HepG2 (cell line): ENCODE results near the gene ACSBG1. TPM values are rescaled to one million over a fixed set of nuclear protein-coding genes. Genes with fewer than 3 reads are reported as not detected.

ENCODE experiments used
- ATAC-seq: fragments of 200-7000 bp; cut with Tn5 transposase; 3 replicates; pipeline ENCODE4 v1.9.1; 2020; ENCODE audit warnings: mild to moderate bottlenecking, moderate library complexity
- BruUV-seq: library from RNA; stranded (reverse); fragments of 400-500 nt; replicated peaks from 2 replicates; lab custom pipeline; 2021; lab: Mats Ljungman, UMichigan
- CTCF ChIA-PET: fragments of 300-600 bp; formaldehyde crosslinking; extraction: SDS; loops from one replicate; lab custom pipeline; 2021; ENCODE audit warnings: low total read pairs, inconsistent platforms, low intra/inter-chr PET ratio; lab: Yijun Ruan, JAX
- POLR2A ChIA-PET: fragments of 350-600 bp; sonication (Branson Sonifier 250); formaldehyde crosslinking; loops from one replicate; lab custom pipeline; 2020; ENCODE audit warnings: antibody characterized with exemption, inconsistent platforms; lab: Yijun Ruan, JAX
- DNase-seq: peaks from one replicate; pipeline ENCODE4 v3.0.0-alpha.2; 2015; ENCODE audit warnings: low spot score
- FAIRE-seq: peaks from 3 replicates; lab custom pipeline; 2011; peaks lifted over from hg19 to GRCh38; lab: Jason Lieb, UNC
- H2AFZ ChIP-seq: one replicate; pipeline ENCODE4 v1.6.1; 2011; ENCODE audit warnings: low read length, inconsistent platforms
- H3K27ac ChIP-seq: fragments of 300-600 bp; 3 replicates; pipeline ENCODE4 v1.8.0; 2011; ENCODE audit warnings: mixed run types, mild to moderate bottlenecking, mixed read lengths, low read length, inconsistent platforms; ENCODE audit not compliant: insufficient read depth; ENCODE audit errors: extremely low read length
- H3K27me3 ChIP-seq, 2 experiments: fragments of 200-600 bp in 1 of 2; 2 replicates in 1 of 2; 3 replicates in 1 of 2; pipeline versions ENCODE4 v1.6.0 to v1.8.0; 2011; ENCODE audit warnings: low read length in 2 of 2, mild to moderate bottlenecking in 2 of 2, moderate library complexity in 2 of 2, inconsistent platforms in 1 of 2; ENCODE audit not compliant: insufficient read depth in 2 of 2, control insufficient read depth in 1 of 2
- H3K36me3 ChIP-seq, 2 experiments: fragments of 200-600 bp in 1 of 2; replicated peaks in 1 of 2; 2 replicates in 1 of 2; 3 replicates in 1 of 2; pipeline versions ENCODE4 v1.5.1 to v1.8.0; 2011; ENCODE audit warnings: low read length in 2 of 2, inconsistent platforms in 1 of 2; ENCODE audit not compliant: insufficient read depth in 2 of 2, control insufficient read depth in 1 of 2
- H3K4me1 ChIP-seq: 2 replicates; pipeline ENCODE4 v1.5.1; 2012; ENCODE audit warnings: low read length, inconsistent platforms; ENCODE audit not compliant: insufficient read depth
- H3K4me2 ChIP-seq: 2 replicates; pipeline ENCODE4 v1.6.0; 2011; ENCODE audit warnings: low read depth, low read length, inconsistent platforms
- H3K4me3 ChIP-seq, 3 experiments: fragments of 200-600 bp in 1 of 3; sonication (generic), shearing (Covaris generic) in 1 of 3; replicated peaks in 1 of 3; 2 replicates each; pipeline ENCODE4 v1.5.1; 2011 to 2016; ENCODE audit warnings: low read length in 3 of 3, inconsistent platforms in 2 of 3, low read depth in 2 of 3, mild to moderate bottlenecking in 2 of 3, control low read depth in 1 of 3, mixed read lengths in 1 of 3; ENCODE audit not compliant: insufficient read depth in 1 of 3
- H3K79me2 ChIP-seq: one replicate; pipeline ENCODE4 v1.6.1; 2011; ENCODE audit warnings: low read length, inconsistent platforms; ENCODE audit not compliant: insufficient read depth
- H3K9ac ChIP-seq: 2 replicates; pipeline ENCODE4 v1.6.0; 2011; ENCODE audit warnings: mild to moderate bottlenecking, low read depth, low read length, inconsistent platforms; ENCODE audit not compliant: insufficient read depth
- H3K9me3 ChIP-seq: 2 replicates; pipeline ENCODE4 v1.5.1; 2012; ENCODE audit warnings: mild to moderate bottlenecking, low read length
- H4K20me1 ChIP-seq: 2 replicates; pipeline ENCODE4 v1.6.0; 2011; ENCODE audit warnings: inconsistent platforms, mild to moderate bottlenecking, low read length, moderate library complexity; ENCODE audit not compliant: insufficient read depth
- BRD4 ChIP-seq: sonication (generic); formaldehyde crosslinking; IDR thresholded peaks from 2 replicates; pipeline ENCODE4 v1.4.0; 2020; ENCODE audit warnings: missing genetic modification reagents
- ELF1 ChIP-seq: sonication (generic); formaldehyde crosslinking; IDR thresholded peaks from 2 replicates; pipeline ENCODE4 v1.4.0; 2020; ENCODE audit warnings: missing genetic modification reagents
- ERF ChIP-seq: IDR thresholded peaks from 2 replicates; pipeline ENCODE4 v1.6.1; 2018; ENCODE audit warnings: missing biosample characterization, missing genetic modification reagents
- HNRNPLL ChIP-seq: fragments of 200-400 bp; formaldehyde crosslinking; IDR thresholded peaks from 2 replicates; pipeline ENCODE4 v1.6.1; 2017; ENCODE audit warnings: mild to moderate bottlenecking, low read depth, low read length; ENCODE audit not compliant: poor library complexity, severe bottlenecking
- HOXA9 ChIP-seq: sonication (generic); formaldehyde crosslinking; IDR thresholded peaks from 2 replicates; pipeline ENCODE4 v1.8.1; 2022; ENCODE audit warnings: missing genetic modification reagents, mild to moderate bottlenecking, moderate library complexity, borderline replicate concordance
- IRX3 ChIP-seq: sonication (generic); formaldehyde crosslinking; IDR thresholded peaks from 2 replicates; pipeline ENCODE4 v1.8.1; 2023; ENCODE audit warnings: mild to moderate bottlenecking, low read depth, missing genetic modification reagents, borderline replicate concordance
- PTBP1 ChIP-seq: fragments of 200-400 bp; formaldehyde crosslinking; IDR thresholded peaks from 2 replicates; pipeline ENCODE4 v1.6.1; 2018; ENCODE audit warnings: low read length, low read depth; ENCODE audit not compliant: poor library complexity, severe bottlenecking
- RERE ChIP-seq: IDR thresholded peaks from 2 replicates; pipeline ENCODE4 v1.6.1; 2016; ENCODE audit warnings: low read depth, missing genetic modification reagents, missing compliant biosample characterization
- SAP130 ChIP-seq: IDR thresholded peaks from 2 replicates; pipeline ENCODE4 v1.6.1; 2016; ENCODE audit warnings: low read depth
- ZBTB4 ChIP-seq: sonication (generic); formaldehyde crosslinking; IDR thresholded peaks from 2 replicates; pipeline ENCODE4 v1.4.0; 2020; ENCODE audit warnings: missing genetic modification reagents, mild to moderate bottlenecking, borderline replicate concordance
- ZMYM3 ChIP-seq: sonication (generic); formaldehyde crosslinking; IDR thresholded peaks from 2 replicates; pipeline ENCODE4 v1.5.1; 2020; ENCODE audit warnings: mild to moderate bottlenecking, missing genetic modification reagents
- ZNF740 ChIP-seq: sonication (generic); formaldehyde crosslinking; IDR thresholded peaks from 2 replicates; pipeline ENCODE4 v1.4.0; 2020; ENCODE audit warnings: missing genetic modification reagents
- ZNF891 ChIP-seq: sonication (generic); formaldehyde crosslinking; IDR thresholded peaks from 2 replicates; pipeline ENCODE4 v1.5.0; 2020; ENCODE audit warnings: mild to moderate bottlenecking, missing genetic modification reagents
- WGBS: methylation state at CpG from one replicate; pipeline ENCODE4 v1.1.6; 2017; ENCODE audit warnings: low lambda C conversion rate; 5-methylcytosine and 5-hydroxymethylcytosine counted together
- in situ Hi-C: cut with HindIII; loops from 2 replicates; pipeline ENCODE4 v1.10.0; 2017; ENCODE audit warnings: low pct_unique_long_range_greater_than_20kb; ENCODE audit not compliant: extremely low pct_ligation_motif_present
- intact Hi-C: fragments of 100-400 bp; cut with micrococcal nuclease; formaldehyde crosslinking; loops from one replicate; pipeline ENCODE4 v1.10.0; 2022; ENCODE audit not compliant: unreplicated experiment
- polyA plus RNA-seq, 8 experiments: library from polyadenylated mRNA; depleted of rRNA in 3 of 8; stranded (reverse) in 7 of 8; unstranded in 1 of 8; fragments of >200 nt; fragmentation: Illumina TruSeq in 4 of 8; extraction: Trizol in 4 of 8; gene quantifications; 2 replicates each; pipeline versions ENCODE4 v1.2.1 to v1.2.3, GENCODE V29; 2011 to 2016; ENCODE audit warnings: low read depth in 4 of 8, missing spikeins in 1 of 8, mixed read lengths in 1 of 8; ENCODE audit not compliant: insufficient read depth in 1 of 8
- total RNA-seq, 5 experiments: library from RNA; depleted of rRNA; stranded (reverse); fragments of >200 nt; fragmentation: Illumina TruSeq; extraction: Trizol; gene quantifications; 2 replicates each; pipeline ENCODE4 v1.2.3, GENCODE V29; 2016; ENCODE audit warnings: low read depth in 1 of 5

ACSBG1 gene
- total and polyA plus RNA-seq, 2 of the 13 experiments (the other 11 are each of a cell fraction or from before 2014, with no cell fraction given), result 0.35 to 0.81 TPM

DNA sequence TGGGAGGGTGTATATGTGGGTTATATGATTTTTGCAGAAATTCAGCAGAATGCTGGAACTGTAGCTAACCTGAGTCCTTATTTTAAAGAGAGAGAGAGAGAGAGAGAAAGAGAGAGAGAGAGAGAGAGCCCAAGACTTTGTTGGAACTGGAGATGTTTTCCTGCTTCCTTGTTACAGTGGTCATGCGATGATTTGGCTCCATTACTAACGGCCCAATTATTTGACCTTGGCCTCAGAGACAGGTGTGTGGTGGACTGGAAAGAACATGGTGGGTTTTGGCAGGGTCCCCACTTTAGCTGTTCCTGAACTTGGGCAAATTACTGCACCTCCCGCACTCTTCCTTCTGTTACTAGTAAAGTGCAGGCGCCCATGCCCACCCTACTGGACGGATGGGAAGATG, 14.8 kb upstream of the ACSBG1 start:
- BruUV-seq, result no TSS peak
- ATAC-seq (no peak), DNase-seq (no peak), FAIRE-seq (no peak)
- H3K27ac ChIP-seq, result no peak overlapping the region
- no peaks in the 10 kb centered on the region for H4K20me1 ChIP-seq
- H3K4me3 ChIP-seq, result no peak overlapping the region
- CTCF ChIA-PET, result no interaction called here
- no peak for TF ChIP-seq ZNF740 (CRISPR knock-in tag)
- TF ChIP-seq ZMYM3 (CRISPR knock-in tag), result no peak
- TF ChIP-seq PTBP1, result no peak
- no peak for TF ChIP-seq HNRNPLL
- TF ChIP-seq HOXA9 (CRISPR knock-in tag), result no peak
- TF ChIP-seq SAP130 (CRISPR knock-in tag), result no peak
- TF ChIP-seq IRX3 (CRISPR knock-in tag), result no peak
- TF ChIP-seq BRD4 (CRISPR knock-in tag), result no peak
- no peak for TF ChIP-seq RERE (CRISPR knock-in tag)
- TF ChIP-seq ZNF891 (CRISPR knock-in tag), result no peak
- no peak for TF ChIP-seq ELF1 (CRISPR knock-in tag)
- no peak for TF ChIP-seq ZBTB4 (CRISPR knock-in tag)
- TF ChIP-seq ERF, result no peak
- H3K79me2 ChIP-seq, result no peaks in the 10 kb centered on the region
- H3K4me2 ChIP-seq, result no peak overlapping the region
- POLR2A ChIA-PET, result no interaction called here
- in situ Hi-C loops (loop anchor here (25.0 kb wide), 1 partner anchor 287 kb away; no protein-coding TSS in a partner anchor), intact Hi-C loops (no loop called here)
- WGBS, result 57% methylated on average over 4 of the region's 5 CpGs
- H3K36me3 ChIP-seq, result no peaks in the 10 kb centered on the region
- peaks cover 9% of the 10 kb centered on the region for H3K4me1 ChIP-seq
- no peaks in the 10 kb centered on the region for H3K27me3 ChIP-seq
- no peaks in the 10 kb centered on the region for H3K9me3 ChIP-seq
- H2AFZ ChIP-seq, result no peak overlapping the region
- H3K9ac ChIP-seq, result no peak overlapping the region
